Bronchial epithelial cell (primary cell): ENCODE measurements around the gene IFT74. TPM values are rescaled to one million over a fixed set of nuclear protein-coding genes. Genes with fewer than 3 reads are reported as not detected.

Experiments
- DNase-seq: peaks from one replicate; pipeline ENCODE4 v3.0.0-alpha.2; 2010; ENCODE audit warnings: low read depth
- FAIRE-seq: peaks from 2 replicates; lab custom pipeline; 2011; peaks lifted over from hg19 to GRCh38; lab: Jason Lieb, UNC
- H3K27me3 ChIP-seq: 2 replicates; pipeline ENCODE4 v1.5.1; 2011; ENCODE audit warnings: low read length; ENCODE audit not compliant: control insufficient read depth, insufficient read depth
- H3K36me3 ChIP-seq: 2 replicates; pipeline ENCODE4 v1.5.1; 2011; ENCODE audit warnings: low read length; ENCODE audit not compliant: control insufficient read depth, insufficient read depth
- H3K4me3 ChIP-seq: 2 replicates; pipeline ENCODE4 v1.5.1; 2011; ENCODE audit warnings: mild to moderate bottlenecking, low read depth, low read length, control low read depth
- CTCF ChIP-seq: IDR thresholded peaks from 2 replicates; pipeline ENCODE4 v1.5.1; 2011; ENCODE audit warnings: mild to moderate bottlenecking, moderate library complexity, low read length, control low read depth, inconsistent platforms; ENCODE audit not compliant: insufficient read depth, severe bottlenecking
- total RNA-seq: library from RNA; depleted of rRNA; stranded (reverse); fragments of >200 nt; gene quantifications from 2 replicates; pipeline ENCODE4 v1.2.1, GENCODE V29; 2014

Gene IFT74
- total RNA-seq, 1 donor from 2014 or later, result 6.8 TPM

DNA sequence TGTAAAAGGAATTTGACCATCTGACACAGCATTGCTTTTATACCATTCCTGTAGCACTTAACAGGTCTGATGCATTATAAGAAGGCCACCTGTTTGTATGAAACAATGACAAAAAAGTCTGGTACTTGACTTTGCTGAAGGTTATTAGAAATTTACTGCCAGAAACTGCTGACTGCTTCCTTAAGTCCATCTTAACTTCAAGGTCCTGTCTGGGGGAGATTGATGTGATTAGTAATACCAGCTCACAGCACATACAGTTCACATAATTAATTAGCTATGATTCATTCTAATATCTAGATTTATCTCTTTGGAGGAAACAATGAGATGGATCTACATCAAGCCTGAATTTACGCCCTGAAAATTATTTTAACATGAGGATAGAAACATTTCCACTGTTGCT is 103.2 kb downstream of the IFT74 start:
- DNase-seq (no peak), FAIRE-seq (no peak)
- no peak overlapping the region for H3K4me3 ChIP-seq
- H3K36me3 ChIP-seq, result no peaks in the 10 kb centered on the region
- no peaks in the 10 kb centered on the region for H3K27me3 ChIP-seq
- TF ChIP-seq CTCF, result no peak

- DNase-seq (no peak), FAIRE-seq (no peak)
- Histone ChIP-seq H3K4me3 (no peak overlapping the region), H3K27me3 (no peaks in the 10 kb centered on the region), H3K36me3 (no peaks in the 10 kb centered on the region)
- TF ChIP-seq CTCF, result no peak
Observed at GRCh38 chr9:27059907-27060306, 103.7 kb downstream of the IFT74 start.

DNA sequence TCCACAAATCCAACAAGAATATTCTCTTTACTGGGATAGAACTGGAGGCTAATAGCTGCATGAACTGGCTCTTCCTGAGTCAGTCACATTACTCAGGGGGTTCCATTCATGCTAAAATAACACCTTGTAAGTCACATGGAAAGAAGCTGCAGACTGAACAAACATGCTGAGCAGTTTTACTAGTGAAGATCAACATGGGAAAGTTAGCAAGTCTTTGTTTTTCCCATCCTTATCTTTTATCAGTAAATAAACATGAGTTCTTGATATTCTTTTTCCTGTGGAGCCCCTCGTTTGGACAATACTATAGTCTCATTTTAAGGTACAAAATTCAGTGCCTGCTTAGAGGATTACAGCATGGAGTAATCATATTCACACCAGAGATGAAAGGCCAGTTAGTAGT is 109.1 kb downstream of the IFT74 start:
- DNase-seq, result peak; percentile 19
- no peaks in the 10 kb centered on the region for H3K27me3 ChIP-seq
- no peak for TF ChIP-seq CTCF
- no peak for FAIRE-seq
- H3K36me3 ChIP-seq, result no peaks in the 10 kb centered on the region
- H3K4me3 ChIP-seq, result no peak overlapping the region

DNA sequence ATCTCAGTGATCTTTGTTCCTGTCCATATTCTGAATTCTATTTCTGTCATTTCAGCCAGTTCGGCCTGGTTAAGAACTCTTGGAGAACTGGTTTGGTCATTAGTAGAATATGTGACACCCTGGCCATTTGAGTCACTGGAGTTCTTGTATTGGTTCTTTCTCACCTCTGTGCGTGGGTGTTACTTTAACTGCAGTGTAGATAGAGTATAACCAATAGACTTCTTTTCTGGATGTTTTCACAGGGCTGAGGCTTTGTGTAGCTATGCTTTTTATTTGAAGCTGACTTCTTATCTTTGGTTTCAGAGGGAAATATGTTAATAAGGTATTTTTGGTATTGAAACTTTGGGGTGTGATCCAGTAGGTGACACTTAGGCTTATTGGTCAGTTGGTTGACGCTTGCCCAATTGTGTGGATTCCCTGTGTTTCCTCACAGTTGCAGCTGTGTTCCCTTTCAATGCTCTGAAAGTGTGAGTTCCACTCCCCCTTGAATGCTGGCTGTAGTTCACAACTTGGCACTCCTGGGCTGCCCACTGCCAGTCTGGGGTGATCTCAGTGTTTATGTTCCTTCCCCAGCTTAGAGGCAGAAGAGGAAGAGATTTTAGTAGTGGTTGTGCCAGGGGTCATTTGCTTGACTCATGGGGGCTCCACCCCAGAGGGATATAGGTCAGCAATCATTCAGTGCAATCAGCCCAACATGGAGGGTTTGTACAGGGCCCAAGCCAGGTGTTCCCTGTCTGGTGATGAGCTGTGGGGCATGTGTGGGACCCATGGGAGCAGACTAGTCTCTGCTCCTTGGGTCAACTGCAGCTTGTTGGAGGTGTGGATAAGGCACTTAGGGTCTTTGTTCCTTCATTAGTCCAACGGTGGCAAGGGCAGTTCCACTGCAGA is 117.9 kb downstream of the IFT74 start:
- Histone ChIP-seq H3K27me3 (no peaks in the 10 kb centered on the region), H3K36me3 (no peaks in the 10 kb centered on the region), H3K4me3 (no peak overlapping the region)
- no peak for TF ChIP-seq CTCF
- FAIRE-seq (no peak), DNase-seq (no peak)

DNA sequence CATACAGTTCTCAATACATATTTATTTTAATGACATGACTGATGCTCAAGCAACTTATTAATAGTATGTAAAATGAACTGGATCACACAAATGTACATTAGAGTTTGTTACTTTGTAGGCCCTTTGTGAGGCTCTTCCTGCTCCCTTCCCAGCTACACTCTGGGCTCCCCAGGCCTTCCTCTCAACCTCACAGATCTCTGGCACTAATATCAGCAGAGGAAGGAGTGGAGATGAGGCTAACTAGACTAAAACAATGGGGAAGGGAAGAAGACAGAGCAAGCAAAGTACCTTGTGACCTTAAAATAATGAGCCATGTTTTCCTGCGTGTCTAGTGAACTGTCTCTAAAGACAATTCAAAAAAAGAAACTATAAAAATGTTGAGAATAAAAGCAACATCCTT is 122.5 kb downstream of the IFT74 start:
- H3K36me3 ChIP-seq, result no peaks in the 10 kb centered on the region
- H3K27me3 ChIP-seq, result no peaks in the 10 kb centered on the region
- no peak for TF ChIP-seq CTCF
- DNase-seq (no peak), FAIRE-seq (no peak)
- no peak overlapping the region for H3K4me3 ChIP-seq
